ENCODE results near the gene OPN1SW.

OPN1SW gene

GRCh38 chr7:128739990-128740682, 35.5 kb downstream of the OPN1SW start:
- peak overlapping the region; percentile 78 for H3K27ac ChIP-seq
- TF ChIP-seq CTCF (IDR thresholded peaks at IDR 0.05) (no peak), ZFX (IDR thresholded peaks at IDR 0.05; ENCODE audit: borderline replicate concordance) (no peak)

GRCh38 chr7:128739048-128739962, 36.3 kb downstream of the OPN1SW start, which contains the start of gene CALU:
Gene CALU, plus strand, starts transcription at chr7:128739359. Its CDS starts 9,225 bp downstream, at chr7:128748584.
- H3K27ac ChIP-seq, result peak within 1 kb of the TSS; percentile 78
- no peak for TF ChIP-seq CTCF (IDR thresholded peaks at IDR 0.05)
- TF ChIP-seq ZFX (IDR thresholded peaks at IDR 0.05; ENCODE audit: borderline replicate concordance), result no peak

DNA sequence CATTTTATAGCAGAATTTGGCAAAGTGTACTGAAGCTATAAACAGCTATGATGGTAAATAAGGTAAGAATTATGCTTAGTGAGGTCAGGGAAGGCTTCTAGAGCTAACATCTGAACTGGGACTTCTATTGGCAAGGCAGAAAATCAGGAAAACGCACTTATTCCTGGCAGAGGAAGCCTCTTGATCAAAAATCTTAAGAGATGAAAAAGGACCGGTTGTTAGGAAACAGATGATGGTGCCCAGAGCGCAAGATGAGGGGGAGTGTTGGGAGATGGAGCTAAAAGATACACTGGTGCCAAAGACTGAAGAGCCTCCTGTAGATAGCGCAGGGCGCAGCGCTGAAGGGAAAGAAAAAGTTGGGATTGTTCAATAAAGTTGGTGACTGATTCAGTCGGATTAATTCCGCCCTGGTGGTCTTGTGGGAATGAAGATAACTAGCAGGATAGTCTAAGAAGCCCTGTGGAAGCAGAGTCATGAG, 37.0 kb downstream of the OPN1SW start:
- H3K27ac ChIP-seq, result peak overlapping the region; percentile 78
- TF ChIP-seq CTCF (IDR thresholded peaks at IDR 0.05) (no peak), ZFX (IDR thresholded peaks at IDR 0.05; ENCODE audit: borderline replicate concordance) (no peak)

- no peak for TF ChIP-seq CTCF (IDR thresholded peaks at IDR 0.05)
- H3K27ac ChIP-seq, result peak overlapping the region; percentile 78
Measured at GRCh38 chr7:128737867-128738385, 37.7 kb downstream of the OPN1SW start.

GRCh38 chr7:128737441-128737840, 38.2 kb downstream of the OPN1SW start:
- TF ChIP-seq CTCF (IDR thresholded peaks at IDR 0.05) (no peak), ZFX (IDR thresholded peaks at IDR 0.05; ENCODE audit: borderline replicate concordance) (no peak)
- no peak overlapping the region for H3K27ac ChIP-seq

DNA sequence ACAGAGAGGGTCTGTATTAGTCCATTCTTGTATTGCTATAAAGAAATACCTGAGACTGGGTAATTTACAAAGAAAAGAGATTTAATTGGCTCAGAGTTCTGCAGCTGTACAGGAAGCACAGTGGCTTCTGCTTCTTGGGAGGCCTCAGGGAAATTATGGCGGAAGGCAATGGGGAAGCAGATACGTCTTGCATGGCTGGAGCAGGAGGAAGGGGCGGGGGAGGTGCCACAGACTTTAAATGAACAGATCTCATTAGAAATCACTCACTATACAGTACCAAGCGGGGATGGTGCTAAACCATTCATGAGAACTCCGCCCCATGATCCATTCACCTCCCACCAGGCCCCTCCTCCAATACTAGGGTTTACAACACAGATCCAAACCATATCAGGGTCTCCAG, 40.2 kb downstream of the OPN1SW start:
- no peak overlapping the region for H3K27ac ChIP-seq
- no peak for TF ChIP-seq ZFX (IDR thresholded peaks at IDR 0.05; ENCODE audit: borderline replicate concordance)
- no peak for TF ChIP-seq CTCF (IDR thresholded peaks at IDR 0.05)

Data from 22Rv1 (cell line).